Measurements from ENCODE around the gene SENP3. TPM values are rescaled to one million over a fixed set of nuclear protein-coding genes. Genes with fewer than 3 reads are reported as not detected.

The SENP3 gene
- total RNA-seq, 1 donor from 2014 or later, result 60.7 TPM

- no peak for DNase-seq (ENCODE audit: extremely low read depth, low read depth, low spot score)
These were observed 6.3 kb upstream of the SENP3 start for GRCh38 chr17:7555320-7555948.

DNA sequence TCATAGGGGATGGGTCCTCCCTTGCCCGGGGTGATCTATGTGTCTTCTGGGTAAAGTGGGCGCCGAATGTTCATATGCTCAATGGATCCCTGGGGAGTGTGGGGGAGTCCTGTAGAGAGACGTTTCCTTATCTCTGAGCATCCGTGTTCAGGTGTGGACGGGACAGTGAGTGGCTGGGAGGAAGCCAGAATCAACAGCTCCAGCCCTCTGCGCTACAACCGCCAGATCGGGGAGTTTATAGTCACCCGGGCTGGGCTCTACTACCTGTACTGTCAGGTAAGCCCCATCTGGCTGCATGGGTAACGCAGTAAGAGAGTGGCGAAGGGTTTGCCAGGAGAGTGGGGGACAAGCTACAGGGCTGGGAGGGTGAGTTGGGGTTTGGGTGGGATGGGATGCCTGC, 5.1 kb upstream of the SENP3 start:
- DNase-seq (ENCODE audit: extremely low read depth, low read depth, low spot score), result no peak

DNA sequence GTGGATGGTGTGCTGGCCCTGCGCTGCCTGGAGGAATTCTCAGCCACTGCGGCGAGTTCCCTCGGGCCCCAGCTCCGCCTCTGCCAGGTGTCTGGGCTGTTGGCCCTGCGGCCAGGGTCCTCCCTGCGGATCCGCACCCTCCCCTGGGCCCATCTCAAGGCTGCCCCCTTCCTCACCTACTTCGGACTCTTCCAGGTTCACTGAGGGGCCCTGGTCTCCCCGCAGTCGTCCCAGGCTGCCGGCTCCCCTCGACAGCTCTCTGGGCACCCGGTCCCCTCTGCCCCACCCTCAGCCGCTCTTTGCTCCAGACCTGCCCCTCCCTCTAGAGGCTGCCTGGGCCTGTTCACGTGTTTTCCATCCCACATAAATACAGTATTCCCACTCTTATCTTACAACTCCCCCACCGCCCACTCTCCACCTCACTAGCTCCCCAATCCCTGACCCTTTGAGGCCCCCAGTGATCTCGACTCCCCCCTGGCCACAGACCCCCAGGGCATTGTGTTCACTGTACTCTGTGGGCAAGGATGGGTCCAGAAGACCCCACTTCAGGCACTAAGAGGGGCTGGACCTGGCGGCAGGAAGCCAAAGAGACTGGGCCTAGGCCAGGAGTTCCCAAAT, 4.5 kb upstream of the SENP3 start:
- DNase-seq (ENCODE audit: extremely low read depth, low read depth, low spot score), result no peak

DNA sequence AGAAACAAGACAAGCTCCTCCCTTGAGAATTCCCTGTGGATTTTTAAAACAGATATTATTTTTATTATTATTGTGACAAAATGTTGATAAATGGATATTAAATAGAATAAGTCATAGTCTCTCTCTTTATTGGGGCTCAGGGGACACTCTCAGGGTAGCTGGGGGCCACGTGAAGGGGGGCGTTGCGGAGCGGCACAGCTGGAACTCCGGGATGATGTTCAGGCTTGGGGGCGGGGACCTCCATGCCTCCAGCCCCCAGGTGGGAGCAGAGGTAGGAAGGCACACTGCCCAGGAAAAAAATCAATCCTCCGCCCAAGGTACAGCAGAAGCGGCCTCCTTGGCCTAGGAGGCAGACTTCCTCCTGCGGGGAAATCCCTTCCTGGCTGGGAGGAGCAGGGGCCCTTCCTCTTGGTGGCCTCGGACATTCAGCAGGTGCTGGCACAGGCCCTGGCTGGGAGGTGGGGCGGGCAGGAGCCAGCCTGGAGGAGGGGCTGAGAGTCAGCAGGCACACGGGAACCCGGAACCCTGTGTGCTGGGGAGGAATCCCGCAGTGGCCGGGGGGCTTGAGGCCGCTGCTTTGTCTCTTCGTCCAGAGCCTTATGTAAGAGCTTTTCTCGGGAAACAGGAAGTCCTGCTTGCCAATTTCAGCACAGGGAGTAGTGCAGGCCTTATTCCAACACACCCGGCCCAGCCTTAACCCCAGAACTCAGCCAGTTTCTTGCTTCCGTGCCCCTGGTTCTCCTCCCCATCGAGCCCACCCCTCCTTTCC, 3.8 kb upstream of the SENP3 start:
- DNase-seq (ENCODE audit: extremely low read depth, low read depth, low spot score), result no peak

DNA sequence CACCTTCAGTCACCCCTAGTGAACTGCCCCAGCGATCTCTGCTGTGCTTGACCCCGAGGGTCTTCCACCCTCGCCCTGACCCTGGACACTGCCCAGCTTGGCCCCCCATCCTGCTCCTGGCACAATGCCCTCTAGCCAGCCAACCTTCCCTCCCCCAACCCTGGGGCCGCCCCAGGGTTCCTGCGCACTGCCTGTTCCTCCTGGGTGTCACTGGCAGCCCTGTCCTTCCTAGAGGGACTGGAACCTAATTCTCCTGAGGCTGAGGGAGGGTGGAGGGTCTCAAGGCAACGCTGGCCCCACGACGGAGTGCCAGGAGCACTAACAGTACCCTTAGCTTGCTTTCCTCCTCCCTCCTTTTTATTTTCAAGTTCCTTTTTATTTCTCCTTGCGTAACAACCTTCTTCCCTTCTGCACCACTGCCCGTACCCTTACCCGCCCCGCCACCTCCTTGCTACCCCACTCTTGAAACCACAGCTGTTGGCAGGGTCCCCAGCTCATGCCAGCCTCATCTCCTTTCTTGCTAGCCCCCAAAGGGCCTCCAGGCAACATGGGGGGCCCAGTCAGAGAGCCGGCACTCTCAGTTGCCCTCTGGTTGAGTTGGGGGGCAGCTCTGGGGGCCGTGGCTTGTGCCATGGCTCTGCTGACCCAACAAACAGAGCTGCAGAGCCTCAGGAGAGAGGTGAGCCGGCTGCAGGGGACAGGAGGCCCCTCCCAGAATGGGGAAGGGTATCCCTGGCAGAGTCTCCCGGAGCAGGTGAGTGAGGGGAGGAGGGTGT, 3.0 kb upstream of the SENP3 start, which contains the start of gene TNFSF13:
TSS of gene TNFSF13 (plus strand) at position 207 of the 776 bp plus-strand sequence. CDS start at position 497, 290 bp downstream.
- no peak for DNase-seq (ENCODE audit: extremely low read depth, low read depth, low spot score)

DNA sequence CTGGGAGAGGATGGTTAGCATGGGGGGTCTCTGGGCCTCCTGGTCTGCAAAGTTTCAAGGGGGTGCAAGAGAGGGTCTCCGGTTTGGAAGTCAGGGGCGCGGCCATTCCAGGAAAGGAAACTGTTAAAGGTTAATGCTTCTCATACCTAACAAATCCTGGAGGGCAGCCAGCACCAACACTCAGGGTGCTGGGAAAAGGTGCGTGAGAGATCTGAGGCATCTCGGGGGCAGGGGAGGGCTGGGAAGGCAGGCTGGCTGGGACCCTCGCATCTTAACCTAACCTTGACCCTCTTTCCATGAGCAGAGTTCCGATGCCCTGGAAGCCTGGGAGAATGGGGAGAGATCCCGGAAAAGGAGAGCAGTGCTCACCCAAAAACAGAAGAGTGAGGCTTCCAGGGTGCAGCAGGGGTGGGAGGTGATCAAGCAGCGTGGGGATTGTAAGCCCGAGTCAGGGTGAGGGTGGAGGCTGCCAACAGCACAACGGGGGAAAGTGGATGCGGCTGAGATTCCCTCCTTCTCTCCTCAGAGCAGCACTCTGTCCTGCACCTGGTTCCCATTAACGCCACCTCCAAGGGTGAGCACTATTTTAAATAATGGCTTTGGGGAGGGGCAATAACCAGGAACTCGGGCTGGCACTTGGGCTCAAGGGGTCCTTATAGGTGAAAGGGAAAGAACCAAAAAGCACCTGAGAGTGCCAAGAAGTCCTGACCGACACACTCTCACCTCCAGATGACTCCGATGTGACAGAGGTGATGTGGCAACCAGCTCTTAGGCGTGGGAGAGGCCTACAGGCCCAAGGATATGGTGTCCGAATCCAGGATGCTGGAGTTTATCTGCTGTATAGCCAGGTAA, 2.2 kb upstream of the SENP3 start:
- no peak for DNase-seq (ENCODE audit: extremely low read depth, low read depth, low spot score)

- DNase-seq (ENCODE audit: extremely low read depth, low read depth, low spot score), result no peak
These were observed 1.3 kb upstream of the SENP3 start for GRCh38 chr17:7560172-7561027.

DNA sequence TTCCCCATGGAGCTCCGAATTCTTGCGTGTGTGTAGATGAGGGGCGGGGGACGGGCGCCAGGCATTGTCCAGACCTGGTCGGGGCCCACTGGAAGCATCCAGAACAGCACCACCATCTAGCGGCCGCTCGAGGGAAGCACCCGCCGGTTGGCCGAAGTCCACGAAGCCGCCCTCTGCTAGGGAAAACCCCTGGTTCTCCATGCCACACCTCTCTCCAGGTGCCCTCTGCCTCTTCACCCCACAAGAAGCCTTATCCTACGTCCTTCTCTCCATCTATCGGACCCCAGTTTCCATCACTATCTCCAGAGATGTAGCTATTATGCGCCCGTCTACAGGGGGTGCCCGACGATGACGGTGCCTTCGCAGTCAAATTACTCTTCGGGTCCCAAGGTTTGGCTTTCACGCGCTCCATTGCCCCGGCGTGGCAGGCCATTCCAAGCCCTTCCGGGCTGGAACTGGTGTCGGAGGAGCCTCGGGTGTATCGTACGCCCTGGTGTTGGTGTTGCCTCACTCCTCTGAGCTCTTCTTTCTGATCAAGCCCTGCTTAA, 617 bp upstream of the SENP3 start:
- DNase-seq (ENCODE audit: extremely low read depth, low read depth, low spot score), result no peak

- DNase-seq (ENCODE audit: extremely low read depth, low read depth, low spot score), result no peak
These were observed 488 bp downstream of the SENP3 start for GRCh38 chr17:7562208-7562605.

GRCh38 chr17:7563115-7563869, 1.6 kb downstream of the SENP3 start:
- DNase-seq (ENCODE audit: extremely low read depth, low read depth, low spot score), result no peak

DNA sequence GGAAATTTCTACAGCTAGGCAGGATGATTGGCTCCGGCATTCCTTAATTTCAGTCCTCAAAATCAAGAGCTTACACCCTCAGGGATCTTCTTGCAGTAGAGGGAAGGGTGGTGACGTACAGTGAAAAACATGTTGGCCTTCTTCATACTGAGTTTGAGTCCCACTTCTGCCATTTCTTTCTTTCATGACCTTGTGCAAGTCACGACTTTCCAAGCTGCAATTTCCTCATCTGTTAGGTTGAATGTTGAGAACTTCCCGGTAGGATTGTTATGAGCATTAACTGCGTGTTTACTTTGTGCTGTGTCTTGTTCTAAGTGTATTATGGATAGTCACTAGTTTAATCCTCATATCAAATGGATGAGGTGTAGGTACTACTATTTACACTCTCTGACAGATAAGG, 7.9 kb downstream of the SENP3 start:
- no peak for DNase-seq (ENCODE audit: extremely low read depth, low read depth, low spot score)

- no peak for DNase-seq (ENCODE audit: extremely low read depth, low read depth, low spot score)
These were observed 8.6 kb downstream of the SENP3 start for GRCh38 chr17:7570351-7570750.

GRCh38 chr17:7572338-7572587, 10.5 kb downstream of the SENP3 start:
- DNase-seq (ENCODE audit: extremely low read depth, low read depth, low spot score), result peak; percentile 92

DNA sequence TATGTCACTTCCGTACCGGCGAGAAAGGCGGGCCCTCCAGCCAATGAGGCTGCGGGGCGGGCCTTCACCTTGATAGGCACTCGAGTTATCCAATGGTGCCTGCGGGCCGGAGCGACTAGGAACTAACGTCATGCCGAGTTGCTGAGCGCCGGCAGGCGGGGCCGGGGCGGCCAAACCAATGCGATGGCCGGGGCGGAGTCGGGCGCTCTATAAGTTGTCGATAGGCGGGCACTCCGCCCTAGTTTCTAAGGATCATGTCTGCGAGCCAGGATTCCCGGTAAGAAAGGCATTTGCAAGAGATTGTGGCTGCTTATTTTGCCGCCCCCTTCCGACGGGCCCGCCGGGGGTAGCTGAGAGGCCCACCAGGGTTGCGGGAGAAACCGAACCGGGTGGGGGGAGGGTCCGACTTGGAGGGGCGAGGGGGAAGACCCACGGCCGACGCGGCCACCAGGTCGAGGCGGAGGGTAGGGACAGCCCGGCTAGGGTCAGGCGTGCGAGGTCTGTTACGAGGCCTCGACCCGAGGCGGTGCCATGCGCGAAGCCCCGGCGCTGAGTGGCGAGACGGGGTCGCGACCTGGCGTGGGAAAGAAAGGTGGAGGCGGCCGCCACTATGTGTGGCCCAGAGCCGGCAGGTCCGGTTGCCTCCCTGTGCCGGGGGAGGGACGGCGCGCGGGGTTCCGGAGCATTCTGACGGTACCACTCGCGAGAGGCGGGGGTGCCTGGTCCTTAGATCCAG, 11.0 kb downstream of the SENP3 start:
- DNase-seq (ENCODE audit: extremely low read depth, low read depth, low spot score), result no peak

GRCh38 chr17:7573324-7574080, 11.8 kb downstream of the SENP3 start:
- no peak for DNase-seq (ENCODE audit: extremely low read depth, low read depth, low spot score)

GRCh38 chr17:7574176-7574953, 12.6 kb downstream of the SENP3 start:
- DNase-seq (ENCODE audit: extremely low read depth, low read depth, low spot score), result no peak
